Measurements from ENCODE around the gene BCL2.
A peak's percentile ranks its signal among the peaks of the same experiment; 100 is the strongest.

BCL2 gene

GRCh38 chr18:63177919-63178821, 141.4 kb downstream of the BCL2 start:
- DNase-seq: no peak

- no peak for DNase-seq
These were observed 142.3 kb downstream of the BCL2 start for GRCh38 chr18:63177259-63177658.

GRCh38 chr18:63175264-63175663, 144.3 kb downstream of the BCL2 start:
- DNase-seq: no peak

- no peak for DNase-seq
These were observed 145.6 kb downstream of the BCL2 start for GRCh38 chr18:63173983-63174382.

GRCh38 chr18:63169853-63170252, 149.7 kb downstream of the BCL2 start:
- DNase-seq: no peak

GRCh38 chr18:63168287-63168686, 151.3 kb downstream of the BCL2 start:
- no peak for DNase-seq

GRCh38 chr18:63166142-63166541, 153.4 kb downstream of the BCL2 start:
- DNase-seq: no peak

GRCh38 chr18:63164396-63164795, 155.2 kb downstream of the BCL2 start:
- no peak for DNase-seq

GRCh38 chr18:63162271-63163014, 157.1 kb downstream of the BCL2 start:
- peak; percentile 64 for DNase-seq

GRCh38 chr18:63161761-63162195, 157.8 kb downstream of the BCL2 start:
- DNase-seq: peak; percentile 89

GRCh38 chr18:63161032-63161760, 158.4 kb downstream of the BCL2 start:
- DNase-seq: peak; percentile 48

- peak; percentile 38 for DNase-seq
These were observed 159.2 kb downstream of the BCL2 start for GRCh38 chr18:63160172-63160995.

- DNase-seq: no peak
These were observed 160.0 kb downstream of the BCL2 start for GRCh38 chr18:63159590-63159989.

- DNase-seq: peak; percentile 40
These were observed 160.8 kb downstream of the BCL2 start for GRCh38 chr18:63158676-63159291.

GRCh38 chr18:63158012-63158631, 161.4 kb downstream of the BCL2 start:
- DNase-seq: no peak

- DNase-seq: peak; percentile 57
These were observed 162.1 kb downstream of the BCL2 start for GRCh38 chr18:63157293-63158011.

- no peak for DNase-seq
These were observed 163.4 kb downstream of the BCL2 start for GRCh38 chr18:63155910-63156773.

GRCh38 chr18:63155169-63155852, 164.3 kb downstream of the BCL2 start:
- DNase-seq: peak; percentile 81
